GM12874 (cell line): ENCODE measurements around the gene PIP5K1C.

Experiments
- CTCF ChIP-seq: IDR thresholded peaks from 2 replicates; pipeline ENCODE4 v1.5.1; 2011; ENCODE audit warnings: low read depth, mild to moderate bottlenecking, control low read depth, low read length, moderate library complexity; ENCODE audit not compliant: insufficient read depth

PIP5K1C gene

GRCh38 chr19:3615524-3616135 is 84.6 kb downstream of the PIP5K1C start:
- no peak for TF ChIP-seq CTCF

GRCh38 chr19:3614858-3615505 is 85.3 kb downstream of the PIP5K1C start:
- no peak for TF ChIP-seq CTCF

- no peak for TF ChIP-seq CTCF
Observed at GRCh38 chr19:3613818-3614661, 86.2 kb downstream of the PIP5K1C start.

GRCh38 chr19:3612901-3613741 is 87.1 kb downstream of the PIP5K1C start:
- no peak for TF ChIP-seq CTCF

GRCh38 chr19:3612330-3612729 is 87.9 kb downstream of the PIP5K1C start:
- TF ChIP-seq CTCF, result no peak

GRCh38 chr19:3611841-3612240 is 88.4 kb downstream of the PIP5K1C start:
- no peak for TF ChIP-seq CTCF
